H1 (cell line): ENCODE data around the gene EN2. TPM values are rescaled to one million over a fixed set of nuclear protein-coding genes. Genes with fewer than 3 reads are reported as not detected.

Source experiments
- GABPA ChIP-seq: IDR thresholded peaks from 2 replicates; pipeline ENCODE4 v1.6.1; 2011; ENCODE audit warnings: mild to moderate bottlenecking, low read length, moderate library complexity, borderline replicate concordance; ENCODE audit not compliant: insufficient read depth
- KDM4A ChIP-seq: IDR thresholded peaks from one replicate; pipeline ENCODE4 v1.7.1; 2012; ENCODE audit warnings: low read depth, mild to moderate bottlenecking, moderate library complexity, low read length, inconsistent platforms; ENCODE audit not compliant: severe bottlenecking
- MAFK ChIP-seq: IDR thresholded peaks from 2 replicates; pipeline ENCODE4 v1.6.1; 2012; ENCODE audit warnings: low read depth, mild to moderate bottlenecking, improper control_type of control experiment, low read length
- NANOG ChIP-seq: IDR thresholded peaks from 2 replicates; pipeline ENCODE4 v1.6.1; 2011; ENCODE audit warnings: low read length, low read depth, mild to moderate bottlenecking, inconsistent platforms; ENCODE audit not compliant: insufficient read depth, poor library complexity, severe bottlenecking
- RNF2 ChIP-seq: fragments of 200-900, 300-1000 bp; sonication (generic); IDR thresholded peaks from 2 replicates; pipeline ENCODE4 v1.7.1; 2016; ENCODE audit warnings: borderline replicate concordance, low read depth, mild to moderate bottlenecking, antibody characterized with exemption, low read length; ENCODE audit not compliant: poor library complexity, severe bottlenecking; ENCODE audit errors: missing control alignments
- SP4 ChIP-seq: IDR thresholded peaks from 2 replicates; pipeline ENCODE4 v1.6.1; 2012; ENCODE audit warnings: low read length, inconsistent platforms
- TBP ChIP-seq: IDR thresholded peaks from 2 replicates; pipeline ENCODE4 v1.6.1; 2011; ENCODE audit warnings: low read depth, low read length, improper control_type of control experiment
- TCF12 ChIP-seq: IDR thresholded peaks from 2 replicates; pipeline ENCODE4 v1.6.1; 2011; ENCODE audit warnings: low read depth, mild to moderate bottlenecking, low read length
- polyA plus RNA-seq, 7 experiments: library from polyadenylated mRNA; depleted of rRNA in 3 of 7; stranded (reverse) in 5 of 7; unstranded in 2 of 7; fragments of >200 nt in 5 of 7; fragments of 200-250 nt in 2 of 7; gene quantifications; 1 replicate in 5 of 7; 2 replicates in 1 of 7; 4 replicates in 1 of 7; pipeline versions ENCODE4 v1.2.1 to v1.2.3, GENCODE V29; 2011 to 2013; ENCODE audit warnings: missing spikeins in 2 of 7, mixed read lengths in 2 of 7
- total RNA-seq: library from RNA; stranded (reverse); fragmentation: NEBNext Ultra II Directional; extraction: Animal tissue kit (Norgen Biotek cat#: 25700); gene quantifications from 2 replicates; pipeline ENCODE4 v1.2.1, GENCODE V29; 2021
- TF ChIP-seq, protein P1 (sequence below): IDR thresholded peaks from 2 replicates; pipeline ENCODE4 v1.6.1; 2012; ENCODE audit warnings: inconsistent platforms

The EN2 gene
- total and polyA plus RNA-seq, 2 of the 8 experiments (the other 6 are each of a cell fraction or from before 2014, with no cell fraction given), result not detected

DNA sequence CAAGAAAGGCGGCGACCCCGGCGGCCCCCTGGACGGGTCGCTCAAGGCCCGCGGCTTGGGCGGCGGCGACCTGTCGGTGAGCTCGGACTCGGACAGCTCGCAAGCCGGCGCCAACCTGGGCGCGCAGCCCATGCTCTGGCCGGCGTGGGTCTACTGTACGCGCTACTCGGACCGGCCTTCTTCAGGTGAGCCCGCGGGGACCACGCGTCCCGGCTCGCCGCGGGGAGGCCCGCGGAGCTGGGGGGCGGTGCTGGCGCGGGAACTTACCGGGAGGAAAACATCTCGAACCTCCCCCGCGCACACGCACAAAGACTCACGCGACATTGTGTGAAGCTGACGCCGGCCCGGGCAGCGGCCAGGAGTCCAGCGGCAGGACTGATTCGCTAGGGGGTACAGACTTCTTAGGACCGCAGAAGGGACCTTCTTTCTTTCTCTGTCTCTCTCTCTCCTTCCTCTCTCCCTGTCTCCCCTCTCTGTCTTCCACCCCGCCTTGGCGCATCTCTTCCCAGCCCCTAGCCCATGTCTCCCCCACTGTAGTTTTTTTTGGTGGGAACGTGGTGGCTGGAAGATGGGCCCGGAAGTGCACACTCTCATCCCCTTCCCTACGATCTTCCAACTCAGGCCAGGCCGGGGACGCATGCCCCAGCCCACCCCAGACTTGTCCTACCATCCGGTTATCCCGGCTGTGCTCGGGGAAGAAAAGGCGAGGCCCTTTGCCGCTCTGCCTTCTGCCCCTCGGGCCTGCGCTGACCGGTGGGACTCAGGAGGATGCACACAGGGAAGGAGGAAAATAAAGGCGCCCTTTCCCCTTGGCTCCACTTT, 1.2 kb downstream of the EN2 start (continued):
- TF ChIP-seq NANOG, result no peak
- TF ChIP-seq RNF2, result peak; percentile 96
- TF ChIP-seq MAFK, result no peak
- TF ChIP-seq SP4, result no peak
- TF ChIP-seq TCF12, result no peak
- no peak for TF ChIP-seq TBP
- TF ChIP-seq KDM4A, result no peak
- TF ChIP-seq GABPA, result peak; percentile 76; the same call in 1 of the 2 replicates
- TF ChIP-seq, protein P1, sequence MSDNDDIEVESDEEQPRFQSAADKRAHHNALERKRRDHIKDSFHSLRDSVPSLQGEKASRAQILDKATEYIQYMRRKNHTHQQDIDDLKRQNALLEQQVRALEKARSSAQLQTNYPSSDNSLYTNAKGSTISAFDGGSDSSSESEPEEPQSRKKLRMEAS, result peak; percentile 8; the same call in 1 of the 2 replicates
